ENCODE results near the gene KTN1.

The KTN1 gene

DNA sequence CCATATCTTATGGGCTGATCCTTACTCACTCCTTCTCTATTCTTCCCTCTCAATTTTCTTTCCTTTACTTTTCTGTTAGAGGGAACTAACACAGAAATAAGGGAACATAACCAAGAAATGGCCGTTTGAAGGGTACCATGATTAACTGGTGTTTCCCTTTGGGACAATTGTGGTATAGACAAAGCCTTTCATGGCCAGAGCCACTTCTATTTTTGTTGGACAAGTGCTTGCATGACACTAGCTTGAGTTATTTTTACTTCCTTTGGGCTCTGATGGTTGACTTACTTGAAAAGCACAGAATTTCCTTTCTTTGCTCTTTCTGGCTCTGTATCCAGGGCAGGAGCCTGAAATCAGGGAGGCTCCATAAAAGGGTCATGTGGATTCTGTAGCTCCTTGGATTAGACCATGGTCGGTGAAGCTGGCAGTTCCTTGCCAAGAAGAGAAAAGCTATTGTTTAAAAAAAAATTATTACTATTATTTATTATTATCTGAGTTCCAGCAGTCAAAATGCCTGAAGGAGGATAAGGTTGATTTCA, 130.6 kb downstream of the KTN1 start:
- DNase-seq (ENCODE audit: low read depth, low spot score), result no peak

DNA sequence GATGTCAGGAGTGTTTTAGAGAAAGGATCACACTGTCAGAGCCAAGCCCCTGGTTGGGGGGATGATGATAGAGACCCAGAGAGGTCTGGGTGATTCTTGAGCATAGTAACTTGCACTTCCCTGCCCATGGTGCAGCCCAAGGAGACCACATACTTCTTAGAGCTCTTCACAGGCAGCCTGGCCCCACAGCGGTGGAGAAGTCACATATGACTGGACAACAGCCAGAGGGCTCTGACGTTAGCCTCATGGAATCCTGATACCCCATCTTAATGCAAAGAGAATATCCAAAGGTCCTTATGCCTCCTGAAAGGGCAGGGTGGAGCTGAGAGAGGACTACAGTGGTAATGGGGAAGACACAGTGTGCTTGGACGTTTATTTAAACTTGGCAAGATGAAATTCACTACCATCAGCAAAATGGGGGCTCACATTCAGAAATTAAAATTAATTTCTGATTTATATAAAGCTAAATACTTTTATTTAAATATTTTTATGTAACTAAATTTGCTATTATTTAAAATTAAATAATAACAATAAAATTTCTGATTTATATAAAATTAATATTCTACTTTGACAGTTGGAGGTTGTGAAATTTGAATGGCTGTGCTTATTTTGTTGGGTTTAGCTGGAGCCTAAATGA, 131.3 kb downstream of the KTN1 start:
- DNase-seq (ENCODE audit: low read depth, low spot score), result no peak

DNA sequence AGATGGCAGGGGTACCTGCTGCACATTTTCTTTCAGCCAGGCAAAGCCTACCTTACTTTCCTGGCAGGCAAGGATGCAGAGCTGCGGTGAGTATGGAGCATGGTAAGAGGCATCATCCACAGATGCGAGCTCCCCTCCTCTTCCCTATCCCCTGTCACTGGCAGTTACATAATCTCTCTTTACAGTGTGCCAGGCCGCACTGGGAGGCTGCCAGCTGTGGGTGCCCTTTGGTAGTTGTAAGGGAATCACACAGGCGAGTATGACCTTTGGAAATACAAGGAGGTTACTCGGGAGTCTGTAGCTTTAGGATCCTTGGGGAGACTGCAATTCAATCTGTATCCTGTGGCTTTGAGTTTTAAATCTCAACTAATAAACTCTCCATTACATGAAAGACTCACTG, 132.5 kb downstream of the KTN1 start:
- no peak for DNase-seq (ENCODE audit: low read depth, low spot score)

DNA sequence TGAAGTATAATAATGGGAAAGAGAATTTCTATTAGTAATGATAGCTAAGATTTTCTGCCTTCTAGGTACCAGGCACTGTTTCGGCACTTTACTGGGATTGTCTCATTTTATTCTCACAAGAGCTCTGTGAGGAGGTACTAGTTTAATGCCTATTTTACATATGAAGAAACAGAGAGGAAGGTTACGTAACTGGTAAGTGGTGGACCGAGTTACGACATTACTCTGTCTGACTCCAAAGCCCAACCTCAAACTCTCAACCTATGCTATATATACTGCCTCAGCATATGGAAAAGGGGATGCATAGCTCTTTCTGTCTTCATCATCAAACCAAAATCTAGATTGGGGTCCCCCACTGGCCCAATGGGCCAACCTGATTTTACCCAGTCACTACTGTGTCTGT, 133.5 kb downstream of the KTN1 start:
- no peak for DNase-seq (ENCODE audit: low read depth, low spot score)

DNA sequence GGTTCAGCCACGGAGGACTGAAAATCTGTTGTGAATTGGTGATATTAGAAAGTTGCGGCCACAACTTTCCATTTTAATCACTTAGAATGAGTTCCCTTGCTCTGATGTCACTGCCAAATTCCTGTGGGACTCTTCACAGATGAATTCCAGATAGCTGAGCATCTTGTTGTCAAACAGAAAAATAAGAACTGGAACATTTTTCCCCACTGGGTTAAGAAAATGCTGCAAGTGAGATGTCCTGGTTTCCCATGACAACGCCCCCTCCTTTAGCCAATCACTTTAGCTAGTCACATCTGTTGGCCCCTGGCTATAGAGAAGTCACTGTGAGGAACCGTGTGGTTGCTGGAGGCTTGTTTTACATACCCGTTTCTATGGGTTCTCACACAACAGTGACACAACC, 135.9 kb downstream of the KTN1 start:
- no peak for DNase-seq (ENCODE audit: low read depth, low spot score)

DNA sequence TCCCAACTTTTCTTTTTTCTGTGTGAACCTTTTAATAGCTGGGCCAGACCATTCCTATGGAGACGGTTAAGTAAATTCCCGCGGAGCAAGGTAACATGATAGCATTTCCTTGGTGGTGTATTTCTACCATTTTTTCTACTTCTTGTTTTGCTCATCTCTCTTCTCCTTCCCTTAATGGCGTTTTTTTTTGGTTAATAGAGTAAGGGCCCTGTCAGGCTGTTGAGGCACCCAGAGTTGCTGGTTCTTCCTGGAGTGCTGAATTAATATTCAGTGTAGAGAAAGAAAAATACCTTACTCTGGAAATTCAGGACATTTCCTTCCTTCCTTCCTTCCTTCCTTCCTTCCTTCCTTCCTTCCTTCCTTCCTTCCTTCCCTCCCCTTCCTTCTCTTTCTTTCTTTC, 137.6 kb downstream of the KTN1 start:
- DNase-seq (ENCODE audit: low read depth, low spot score), result no peak

DNA sequence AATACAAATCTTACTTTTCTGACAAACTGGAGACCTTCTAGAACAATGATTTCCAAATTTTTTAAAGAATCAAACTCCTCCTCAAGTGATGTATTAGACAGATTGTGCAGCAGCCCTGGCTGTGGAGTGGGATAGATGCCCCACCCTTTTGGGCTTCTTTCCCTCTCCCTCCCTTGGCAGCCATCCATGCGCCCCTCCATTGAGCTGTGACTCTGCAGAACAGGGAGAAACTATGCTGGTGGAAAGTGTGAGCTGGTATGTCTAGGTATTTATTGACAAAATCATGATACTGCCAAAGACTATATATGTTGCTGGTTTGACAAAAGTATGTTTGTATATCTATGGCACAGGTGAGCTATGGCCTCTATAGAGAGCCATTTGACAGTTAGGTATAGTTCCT, 138.5 kb downstream of the KTN1 start:
- no peak for DNase-seq (ENCODE audit: low read depth, low spot score)

DNA sequence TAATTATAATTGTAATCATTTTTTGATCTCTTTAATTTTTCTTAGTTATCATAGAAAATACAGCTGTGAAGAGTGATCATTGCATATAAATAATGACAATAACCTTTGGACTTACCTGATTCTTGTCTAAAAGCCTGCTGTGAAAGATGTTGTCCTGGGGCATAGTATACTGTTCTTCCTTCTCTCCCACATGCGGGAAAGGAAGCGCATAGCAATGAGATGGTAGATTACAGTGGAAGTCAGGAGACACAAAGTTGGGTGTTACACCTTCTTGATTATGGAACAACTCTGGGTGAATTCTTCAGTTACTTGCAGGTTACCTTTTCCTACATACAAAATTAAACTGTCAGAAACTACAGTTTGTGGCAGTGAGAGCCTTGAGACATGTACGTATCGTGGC, 140.8 kb downstream of the KTN1 start:
- DNase-seq (ENCODE audit: low read depth, low spot score), result no peak

DNA sequence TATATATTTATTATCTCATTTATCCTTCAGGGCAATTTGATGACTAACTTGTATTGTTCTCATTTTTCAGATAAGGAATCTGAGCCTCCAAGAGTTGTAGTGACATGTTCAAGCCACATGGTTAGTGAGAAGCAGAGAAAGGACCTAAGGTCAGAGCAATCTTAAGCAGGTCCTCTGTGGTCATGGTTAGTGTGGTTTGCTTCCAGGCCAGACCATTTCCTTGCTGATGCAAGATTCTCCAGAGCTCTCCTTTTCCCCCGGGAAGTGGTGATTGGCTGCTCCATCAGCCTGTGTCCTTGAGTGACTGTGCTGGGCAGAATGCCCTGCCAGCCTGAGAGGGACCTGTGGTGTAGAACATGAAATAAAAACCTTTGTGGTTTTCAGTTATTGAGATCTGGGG, 141.3 kb downstream of the KTN1 start:
- no peak for DNase-seq (ENCODE audit: low read depth, low spot score)

DNA sequence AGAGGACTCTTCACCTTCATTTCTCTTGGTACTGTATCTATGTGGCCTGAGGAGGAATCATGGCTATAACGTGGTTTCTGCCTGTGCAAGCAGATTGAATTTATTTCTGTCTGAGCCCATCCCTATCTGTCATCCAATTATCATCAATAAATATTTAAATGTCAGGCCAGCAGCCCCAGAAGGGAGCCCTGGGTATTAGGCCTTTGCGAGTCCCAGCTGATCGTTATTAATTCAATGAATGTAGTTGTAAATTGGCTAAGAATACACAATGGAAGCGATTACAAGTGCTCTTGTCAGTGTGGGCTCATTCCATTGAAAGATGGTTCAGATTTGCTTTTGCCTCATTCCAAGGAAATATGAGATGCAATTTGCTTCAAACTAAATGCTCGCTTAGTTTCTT, 142.0 kb downstream of the KTN1 start:
- DNase-seq (ENCODE audit: low read depth, low spot score), result no peak

DNA sequence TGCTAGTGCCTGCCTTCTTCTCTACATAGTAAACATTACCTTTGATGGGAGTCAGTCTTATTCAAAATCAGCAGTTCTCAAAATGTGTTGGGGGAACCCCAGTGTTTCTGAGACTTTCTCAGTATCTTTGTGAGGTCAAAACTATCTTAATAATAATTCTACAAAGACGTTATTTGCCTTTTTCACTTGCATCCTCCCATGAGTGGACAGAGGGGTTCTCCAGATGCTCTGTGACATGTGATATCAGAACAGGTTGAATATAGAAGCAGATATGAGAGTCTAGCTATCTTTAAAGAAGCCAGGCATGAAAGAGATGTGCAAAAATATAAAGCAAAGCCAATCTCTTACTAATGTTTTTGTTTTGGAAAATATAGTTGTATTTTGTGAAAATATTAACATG, 144.7 kb downstream of the KTN1 start:
- DNase-seq (ENCODE audit: low read depth, low spot score), result no peak

DNA sequence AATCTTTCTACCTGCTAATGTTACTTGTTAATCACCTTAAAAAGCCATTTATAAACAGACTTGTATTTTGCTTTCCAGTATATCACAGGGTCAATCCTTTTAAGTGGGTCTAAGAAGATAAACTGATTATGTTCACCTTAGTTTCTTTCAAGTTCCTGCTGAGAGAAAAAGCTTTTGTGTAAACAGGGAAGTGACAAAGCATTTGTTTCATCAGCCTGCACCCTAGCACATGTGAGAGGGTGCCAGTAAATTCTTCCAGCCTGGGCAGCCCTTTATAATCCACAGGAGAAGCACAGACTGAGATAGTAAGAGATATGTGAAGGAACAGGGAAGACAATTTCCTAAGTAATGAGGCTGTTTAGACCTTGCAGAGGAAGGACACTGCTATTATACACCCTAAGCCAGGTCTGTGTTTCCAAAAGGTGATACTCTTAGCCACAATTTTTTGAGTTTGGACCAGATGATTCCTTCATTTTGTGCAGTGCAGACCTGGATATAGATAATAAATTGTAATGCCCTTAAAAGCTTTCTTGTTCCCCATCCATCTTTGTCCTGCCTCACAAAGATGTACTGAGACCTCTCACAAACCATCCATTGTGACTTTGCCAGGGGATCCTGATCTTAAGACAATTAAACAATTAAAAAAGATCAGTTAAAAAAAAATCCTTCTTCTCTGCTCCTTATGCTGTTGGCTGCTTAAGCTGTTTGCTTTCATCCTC, 150.7 kb downstream of the KTN1 start:
- DNase-seq (ENCODE audit: low read depth, low spot score), result no peak

DNA sequence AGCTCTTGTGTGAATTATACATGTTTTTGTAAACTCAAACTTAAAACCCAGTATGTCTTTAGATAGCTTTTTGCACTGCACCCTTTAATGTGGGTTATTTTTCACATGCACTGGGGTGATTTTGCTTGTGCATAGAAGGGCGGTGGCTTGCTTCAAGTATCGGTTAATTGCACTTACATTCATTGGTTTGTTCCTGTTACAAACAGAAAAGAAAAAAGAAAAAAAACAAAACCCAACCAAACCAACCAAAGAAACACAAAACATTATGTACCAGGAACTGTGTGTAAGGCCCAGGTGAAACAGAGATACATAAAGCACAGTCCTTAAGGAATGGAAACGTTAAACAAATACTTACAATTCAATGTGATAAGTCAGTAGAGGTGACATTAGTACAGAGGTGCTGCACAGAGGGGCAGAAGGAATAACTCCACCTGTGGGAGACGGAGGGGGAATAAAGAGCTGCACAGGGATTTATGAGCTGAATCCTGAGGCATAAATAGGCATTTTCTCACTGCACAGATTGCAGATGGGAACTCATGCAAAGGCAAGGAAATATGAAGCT, 151.4 kb downstream of the KTN1 start:
- DNase-seq (ENCODE audit: low read depth, low spot score), result no peak

DNA sequence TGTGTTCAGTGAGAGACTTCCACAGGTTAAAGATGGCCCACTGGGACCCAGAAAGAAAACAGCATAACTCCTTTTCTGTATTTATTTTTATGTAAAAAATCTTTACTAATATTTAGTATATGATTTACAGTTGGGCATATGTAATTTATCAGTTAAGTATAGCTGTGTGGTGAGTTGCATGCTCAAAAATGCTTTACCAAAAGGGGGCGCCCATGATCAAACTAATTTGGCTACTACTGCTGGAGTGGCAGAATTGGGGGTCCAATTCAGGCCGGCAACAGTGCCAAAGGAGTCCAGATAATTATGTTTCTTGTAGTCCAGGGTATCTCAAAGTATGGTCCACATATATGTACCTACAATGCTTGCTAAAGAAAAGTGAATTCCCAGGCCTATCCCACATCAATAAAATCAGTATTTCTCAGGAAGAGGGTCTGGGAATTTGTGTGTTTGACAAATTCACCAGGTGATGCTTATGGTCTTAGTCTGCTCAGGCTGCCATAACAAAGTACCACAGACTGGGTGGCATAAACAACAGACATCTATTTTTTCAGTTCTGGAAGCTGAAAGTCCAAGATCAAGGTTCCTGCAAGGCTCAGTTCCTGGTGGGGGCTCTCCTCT, 152.0 kb downstream of the KTN1 start:
- DNase-seq (ENCODE audit: low read depth, low spot score), result peak; percentile 3

DNA sequence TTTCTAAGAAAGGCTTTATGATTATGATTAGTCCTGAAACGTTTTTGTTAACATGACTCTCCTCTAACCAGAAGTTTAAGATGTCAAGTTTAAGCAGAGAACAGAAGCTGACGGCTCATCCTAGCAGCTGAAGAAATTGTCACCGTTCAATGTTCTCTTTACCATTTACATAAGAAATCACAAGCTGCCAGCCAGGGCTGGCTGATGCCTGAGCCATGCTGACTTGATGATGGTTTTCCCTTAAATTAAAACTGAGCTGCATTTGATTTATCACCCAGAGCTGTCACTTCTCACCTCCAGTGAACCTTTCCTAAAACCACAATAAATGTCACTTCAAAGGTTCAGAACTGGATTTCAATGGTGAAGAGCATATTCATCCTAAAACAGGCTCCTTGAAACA, 153.6 kb downstream of the KTN1 start:
- DNase-seq (ENCODE audit: low read depth, low spot score), result no peak

All from activated CD4-positive, CD25-positive, alpha-beta regulatory T cell treated with anti-CD3 and anti-CD28 coated beads, Interleukin-2, amount 50 U/mL, for 16 hours (primary cell).